ENCODE data around the gene GSK3B.
"Not testable (repeated sequence)": the region's sequence is repeated elsewhere in the genome, so short reads cannot be mapped to it uniquely, and the experiment has no call there.

The GSK3B gene

GRCh38 chr3:119927190-119927589, 167.1 kb downstream of the GSK3B start:
- DNase-seq = no peak

DNA sequence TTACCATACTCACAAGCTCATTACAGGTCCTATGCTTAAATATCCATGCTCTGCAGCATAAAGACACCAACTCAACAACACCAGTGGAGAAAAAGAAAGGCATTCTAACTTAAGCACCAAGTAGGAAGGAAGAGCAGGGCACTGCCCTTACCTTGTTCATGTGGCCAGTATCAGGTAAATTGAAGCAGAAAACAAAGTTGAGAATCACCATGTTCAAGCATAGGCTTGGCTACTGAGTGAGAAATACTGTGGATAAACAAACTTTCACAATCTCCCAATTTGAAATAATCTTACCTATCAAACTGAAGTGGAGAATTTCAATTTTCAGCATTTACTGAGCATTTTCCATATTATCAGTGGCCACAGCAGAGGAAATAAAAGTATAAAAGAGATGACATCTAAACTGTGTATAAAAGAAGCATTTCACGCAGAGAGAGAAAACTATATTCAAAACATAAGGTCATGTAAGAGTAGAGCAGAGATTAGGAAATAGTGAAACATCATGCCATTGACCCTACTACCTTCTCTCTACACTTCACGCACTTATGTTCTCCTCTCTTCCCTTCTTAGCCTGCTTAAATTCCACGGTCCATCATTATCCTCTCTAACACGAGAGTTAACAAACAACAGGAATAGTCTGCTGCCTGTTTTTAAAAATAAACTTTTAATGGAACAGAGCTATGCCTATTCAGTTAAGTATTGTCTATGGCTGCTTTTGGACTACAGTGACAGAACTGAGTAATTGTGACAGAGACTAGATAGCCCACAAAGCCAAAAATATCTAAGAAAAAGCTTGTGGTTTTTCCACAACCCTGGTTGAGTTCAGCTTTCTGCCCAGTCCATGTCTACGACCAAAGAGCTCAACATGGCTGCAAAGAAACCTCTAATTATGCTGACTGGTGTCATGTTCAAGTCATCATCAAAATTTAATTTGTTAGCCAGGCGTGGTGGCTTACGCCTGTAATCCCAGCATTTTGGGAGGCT, 169.8 kb downstream of the GSK3B start:
- DNase-seq = no peak

DNA sequence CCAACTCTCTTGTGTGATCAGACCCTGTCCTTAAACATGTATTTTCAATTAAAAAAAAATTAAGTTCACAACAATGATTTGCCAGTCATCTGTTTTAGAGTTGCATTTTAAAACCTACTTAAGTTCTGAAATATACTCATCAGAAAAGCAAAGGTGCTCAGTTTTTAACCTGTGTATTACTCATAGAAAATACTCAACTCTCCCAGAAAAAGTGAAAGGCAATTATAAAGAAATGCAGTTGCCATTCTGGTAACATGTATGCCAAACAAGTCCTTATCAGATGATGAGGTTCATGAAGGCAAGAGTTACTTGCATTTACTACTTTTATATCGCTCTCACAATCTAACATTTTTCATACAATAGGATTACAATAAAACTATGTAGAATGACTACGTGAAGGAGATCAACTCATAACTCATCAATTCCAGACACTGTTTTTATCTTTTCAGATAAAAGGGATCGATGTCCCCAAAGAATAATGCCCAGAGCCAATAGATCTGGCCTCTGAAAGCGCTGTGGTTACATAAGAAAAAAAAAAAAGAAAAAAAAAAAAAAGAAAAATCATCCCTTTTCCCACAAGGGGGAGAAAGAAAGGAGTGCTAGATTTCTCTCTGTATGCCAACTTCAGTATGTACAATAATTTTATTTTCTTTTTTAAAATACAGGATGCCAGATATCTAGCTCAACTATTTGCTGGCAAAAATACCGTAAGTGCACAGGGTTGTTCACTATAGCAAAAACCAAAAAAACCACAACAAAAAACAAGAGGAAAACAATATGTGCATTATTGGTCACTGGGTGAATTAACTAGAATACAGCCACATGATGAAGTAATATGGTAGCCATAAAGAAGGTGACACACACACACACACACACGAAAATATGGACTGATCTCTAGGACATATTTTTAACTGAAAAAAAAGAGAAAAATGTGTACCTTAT, 175.0 kb downstream of the GSK3B start:
- DNase-seq = no peak

DNA sequence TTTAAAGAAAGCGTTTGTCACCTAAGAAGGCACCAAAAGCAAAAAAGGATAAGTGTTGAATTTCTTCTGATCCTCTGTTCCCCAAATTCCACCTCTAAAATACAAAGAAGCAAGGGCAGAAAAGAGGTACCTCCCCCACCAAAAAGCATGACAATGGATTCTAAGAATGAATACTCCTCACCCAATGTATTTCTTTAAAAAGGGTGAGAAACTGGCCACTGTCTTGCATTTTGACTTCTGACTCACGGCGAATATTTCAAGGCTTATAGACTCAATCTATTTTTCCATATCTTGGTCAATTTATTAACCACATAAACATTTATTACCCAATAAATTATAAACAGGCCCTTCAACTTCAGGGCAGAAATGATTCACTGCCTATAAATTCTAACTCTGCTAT, 181.2 kb downstream of the GSK3B start:
- no peak for DNase-seq

- DNase-seq = no peak
Observed at GRCh38 chr3:119912220-119912619, 182.0 kb downstream of the GSK3B start.

DNA sequence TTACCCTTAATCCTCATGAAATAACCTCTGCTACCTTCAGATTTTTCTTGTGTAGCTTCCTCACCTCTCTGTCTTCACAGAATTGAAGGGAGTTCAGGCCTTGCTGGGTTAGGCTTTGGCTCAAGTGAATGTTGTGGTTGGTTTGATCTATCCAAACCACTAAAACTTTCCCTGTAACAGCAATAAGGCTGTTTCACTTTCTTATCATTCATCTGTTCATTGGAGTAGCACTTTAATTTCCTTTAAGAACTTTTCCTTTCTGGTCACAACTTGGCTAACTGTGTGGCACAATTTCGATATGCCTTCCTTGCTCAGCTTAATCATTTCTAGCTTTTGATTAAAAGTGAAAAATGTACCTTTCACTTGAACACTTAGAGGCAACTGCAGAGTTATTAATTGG, 182.5 kb downstream of the GSK3B start:
- DNase-seq = no peak

GRCh38 chr3:119902061-119902460, 192.2 kb downstream of the GSK3B start:
- no peak for DNase-seq

DNA sequence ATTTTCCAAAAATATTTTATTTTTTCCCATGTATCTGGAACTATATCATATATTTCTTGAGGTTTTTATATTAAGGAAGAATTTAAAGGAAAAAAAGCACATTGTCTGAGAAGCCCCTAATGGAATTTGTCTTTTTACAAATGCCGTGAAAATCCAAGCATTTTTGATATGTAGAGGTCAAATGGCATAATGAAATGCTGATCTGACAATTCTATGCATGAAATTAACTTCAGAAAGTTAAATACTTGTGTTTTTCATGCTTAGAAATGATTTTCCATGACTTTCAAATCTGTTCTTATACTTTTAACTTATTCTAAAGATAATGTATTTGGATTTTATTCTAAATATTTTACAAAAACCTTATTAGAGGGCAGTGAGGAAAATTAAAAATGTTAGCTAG, 193.1 kb downstream of the GSK3B start:
- no peak for DNase-seq

GRCh38 chr3:119899192-119899511, 195.1 kb downstream of the GSK3B start:
- DNase-seq = no peak

- DNase-seq = peak; percentile 58
Observed at GRCh38 chr3:119898478-119899191, 195.6 kb downstream of the GSK3B start.

DNA sequence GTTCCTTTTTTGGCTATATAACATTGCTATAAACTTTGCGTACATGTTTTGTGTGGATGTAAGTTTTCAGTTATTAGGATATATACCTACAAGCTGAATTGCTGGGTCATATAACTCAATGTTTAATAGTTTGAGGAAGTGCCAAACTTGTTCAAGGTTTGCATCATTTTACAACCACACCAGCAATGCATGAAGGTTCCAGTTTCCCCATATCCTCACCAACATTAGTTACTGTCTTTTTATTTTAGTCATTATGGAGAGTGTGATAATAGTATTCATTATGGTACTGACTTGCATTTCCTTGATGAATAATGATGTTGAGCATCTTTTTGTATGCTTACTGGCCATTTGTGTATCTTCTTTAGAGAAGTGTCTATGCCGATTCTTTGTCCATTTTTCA, 200.1 kb downstream of the GSK3B start:
- DNase-seq = no peak

DNA sequence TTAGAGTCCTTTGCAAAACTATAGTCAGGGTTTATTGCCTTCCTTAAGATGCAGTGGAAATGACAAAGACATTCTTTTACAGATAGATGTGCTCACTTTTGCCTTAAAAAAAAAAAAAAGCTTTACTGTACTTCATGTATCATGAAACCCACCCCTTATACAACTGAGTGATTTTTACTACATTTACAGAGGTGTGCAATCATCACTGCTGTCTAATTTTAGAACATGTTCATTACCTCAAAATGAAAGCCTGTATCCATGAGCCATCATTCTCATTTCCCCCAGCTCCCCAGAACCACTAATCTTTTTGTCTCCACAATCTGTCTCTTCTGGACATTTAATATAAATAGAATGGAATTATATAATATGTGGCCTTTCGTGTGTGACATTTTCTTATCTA, 200.5 kb downstream of the GSK3B start:
- no peak for DNase-seq

DNA sequence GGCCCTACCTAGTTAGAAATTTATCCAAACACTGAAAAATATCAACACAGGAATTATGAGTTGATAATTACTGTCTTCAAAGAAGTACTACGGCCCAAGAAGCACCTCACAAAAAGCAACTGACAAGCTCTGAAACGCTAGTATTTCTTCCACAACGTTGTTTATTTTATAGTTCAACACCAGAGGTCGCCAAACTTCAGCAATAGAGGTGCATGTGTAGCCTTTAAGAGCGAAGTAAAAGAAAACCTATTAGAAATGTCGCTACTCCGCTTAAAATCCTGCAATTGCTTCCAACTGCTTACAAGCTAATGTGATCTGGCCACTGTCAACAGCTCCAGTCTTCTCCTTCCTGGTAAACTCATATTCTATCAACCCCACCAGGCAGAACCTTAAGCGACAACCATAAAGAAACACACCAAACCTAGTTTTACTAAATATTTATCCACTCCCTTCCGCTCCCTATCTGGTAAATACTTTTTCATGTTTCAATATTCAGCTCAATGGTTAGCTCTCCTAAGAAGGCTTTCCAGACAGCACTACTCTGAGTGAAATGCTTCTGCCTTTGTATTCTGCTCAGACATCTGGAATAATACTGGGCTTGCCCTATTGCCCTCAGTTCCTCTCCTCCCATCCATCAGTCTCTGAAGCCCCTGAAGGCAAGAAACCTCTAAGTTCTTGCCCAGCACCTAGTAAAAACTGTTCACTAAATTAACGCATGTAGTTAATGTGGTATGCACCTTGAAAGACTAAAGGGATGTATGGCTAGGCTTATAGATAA, 202.1 kb downstream of the GSK3B start:
- peak; percentile 88 for DNase-seq

DNA sequence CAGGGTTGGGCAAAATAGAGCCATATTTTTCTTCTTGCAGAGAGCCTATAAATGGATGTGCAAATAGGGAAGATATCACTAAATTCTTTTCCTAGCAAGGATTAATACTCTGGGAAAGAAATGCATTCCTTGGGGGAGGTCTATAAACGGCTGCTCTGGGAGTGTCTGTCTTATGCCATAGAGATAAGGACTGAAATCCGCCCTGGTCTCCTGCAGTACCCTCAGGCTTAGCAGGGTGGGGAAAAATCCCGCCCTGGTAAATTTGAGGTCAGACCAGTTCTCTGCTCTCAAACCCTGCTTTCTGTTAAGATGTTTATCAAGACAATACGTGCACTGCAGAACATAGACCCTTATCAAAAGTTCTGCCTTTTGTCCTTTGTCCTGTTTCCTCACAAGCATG, 205.6 kb downstream of the GSK3B start:
- DNase-seq = not testable (repeated sequence)

- no peak for DNase-seq
Observed at GRCh38 chr3:119885746-119886530, 208.3 kb downstream of the GSK3B start.

- no peak for DNase-seq
Observed at GRCh38 chr3:119884161-119884557, 210.1 kb downstream of the GSK3B start.

GRCh38 chr3:119883461-119884160, 210.6 kb downstream of the GSK3B start:
- no peak for DNase-seq

GRCh38 chr3:119880966-119881365, 213.3 kb downstream of the GSK3B start:
- DNase-seq = no peak

DNA sequence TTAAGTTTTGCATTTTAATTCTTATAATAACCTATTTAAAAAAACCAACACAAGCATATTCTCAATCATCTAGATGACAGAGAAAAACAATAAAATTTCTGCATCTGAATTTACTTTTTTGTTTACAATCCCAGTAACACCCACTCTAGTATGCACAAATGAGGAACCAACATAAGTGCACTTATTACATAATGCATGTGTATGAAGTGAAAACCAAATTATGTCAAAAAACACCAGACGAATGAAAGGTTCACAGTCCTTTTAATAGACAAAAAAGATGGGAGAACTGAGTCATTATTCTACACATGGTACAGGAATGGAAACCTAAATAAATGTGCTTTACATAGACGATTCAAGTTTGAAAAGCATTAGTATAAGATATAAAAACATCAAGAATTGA, 220.6 kb downstream of the GSK3B start:
- DNase-seq = no peak

- DNase-seq = no peak
Observed at GRCh38 chr3:119872773-119873172, 221.5 kb downstream of the GSK3B start.

DNA sequence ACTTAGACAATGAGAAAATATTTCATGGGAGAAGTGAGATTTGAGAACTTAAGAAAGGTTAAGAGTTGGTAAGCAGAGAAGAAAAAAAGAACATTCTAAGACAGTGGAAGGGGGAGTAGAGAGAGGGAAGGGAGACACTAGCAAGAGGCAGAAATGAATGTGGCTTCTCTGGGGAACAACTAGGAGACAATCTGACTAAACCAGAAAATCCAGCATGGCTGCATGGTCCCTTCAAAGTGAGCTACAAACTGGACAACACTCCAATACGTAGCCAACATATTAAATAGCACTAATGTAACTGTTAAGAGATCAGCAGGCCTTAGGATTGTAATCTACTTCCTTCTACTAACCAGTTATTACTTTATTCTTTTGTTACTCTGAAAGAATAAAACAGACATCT, 222.7 kb downstream of the GSK3B start:
- no peak for DNase-seq

Measured in eye (tissue), 1 donor.